Loucy (cell line): ENCODE data around the gene KNSTRN.

Experiments
- H2AFZ ChIP-seq: fragments of 200-600 bp; sonication (generic); 2 replicates; pipeline ENCODE4 v1.6.0; 2016; ENCODE audit warnings: antibody characterized with exemption, mild to moderate bottlenecking, low read length, moderate library complexity
- H3F3A ChIP-seq: fragments of 200-600 bp; 2 replicates; pipeline ENCODE4 v1.6.0; 2016; ENCODE audit warnings: antibody characterized with exemption, low read depth, mild to moderate bottlenecking
- H3K27me3 ChIP-seq: fragments of 200-600 bp; sonication (generic); 2 replicates; pipeline ENCODE4 v1.6.1; 2014; ENCODE audit warnings: low read length, mild to moderate bottlenecking; ENCODE audit not compliant: insufficient read depth, poor library complexity, severe bottlenecking
- H3K36me3 ChIP-seq: fragments of 200-600 bp; sonication (generic); 2 replicates; pipeline ENCODE4 v1.6.1; 2016; ENCODE audit warnings: low read length; ENCODE audit not compliant: insufficient read depth
- H3K4me1 ChIP-seq: fragments of 200-600 bp; sonication (generic); 2 replicates; pipeline ENCODE4 v1.5.1; 2014; ENCODE audit warnings: low read length, mild to moderate bottlenecking; ENCODE audit not compliant: insufficient read depth, poor library complexity, severe bottlenecking
- H3K4me2 ChIP-seq: fragments of 200-600 bp; sonication (generic); 2 replicates; pipeline ENCODE4 v1.6.0; 2014; ENCODE audit warnings: antibody characterized with exemption, low read length, low read depth, mild to moderate bottlenecking; ENCODE audit not compliant: poor library complexity, severe bottlenecking
- H3K4me3 ChIP-seq: fragments of 200-600 bp; sonication (generic); 2 replicates; pipeline ENCODE4 v1.5.1; 2014; ENCODE audit warnings: low read length, mild to moderate bottlenecking, mixed read lengths; ENCODE audit not compliant: poor library complexity, severe bottlenecking
- H3K79me2 ChIP-seq: fragments of 200-600 bp; sonication (generic); 2 replicates; pipeline ENCODE4 v1.6.1; 2014; ENCODE audit warnings: low read length; ENCODE audit not compliant: insufficient read depth
- H3K9ac ChIP-seq: fragments of 200-600 bp; sonication (generic); 2 replicates; pipeline ENCODE4 v1.6.0; 2014; ENCODE audit warnings: mild to moderate bottlenecking, low read depth, low read length, moderate library complexity; ENCODE audit not compliant: poor library complexity, severe bottlenecking
- H3K9me2 ChIP-seq: fragments of 200-600 bp; sonication (generic); replicated peaks from 2 replicates; pipeline ENCODE4 v1.6.1; 2016; ENCODE audit warnings: low read depth, low read length, mixed read lengths
- H3K9me3 ChIP-seq: fragments of 200-600 bp; sonication (generic); 2 replicates; pipeline ENCODE4 v1.6.1; 2014; ENCODE audit warnings: mild to moderate bottlenecking, antibody characterized with exemption, low read length, low read depth; ENCODE audit not compliant: insufficient read depth
- H4K20me1 ChIP-seq: fragments of 200-600 bp; sonication (generic); 2 replicates; pipeline ENCODE4 v1.6.0; 2014; ENCODE audit warnings: antibody characterized with exemption, low read length, mild to moderate bottlenecking; ENCODE audit not compliant: insufficient read depth, poor library complexity, severe bottlenecking
- CTCF ChIP-seq: fragments of 200-600 bp; sonication (generic); conservative IDR thresholded peaks from 2 replicates; pipeline ENCODE4 v1.5.1; 2014; ENCODE audit warnings: mild to moderate bottlenecking, antibody characterized with exemption, low read length
- EZH2phosphoT487 ChIP-seq: fragments of 200-600 bp; IDR thresholded peaks from 2 replicates; pipeline ENCODE4 v1.6.1; 2018; ENCODE audit warnings: antibody characterized with exemption, mild to moderate bottlenecking, moderate library complexity, borderline replicate concordance

The KNSTRN gene

GRCh38 chr15:40369474-40369869, 13.0 kb upstream of the KNSTRN start:
- no peaks in the 10 kb centered on the region for H3K9me2 ChIP-seq
- H4K20me1 ChIP-seq: no peaks in the 10 kb centered on the region
- no peaks in the 10 kb centered on the region for H3K36me3 ChIP-seq
- no peaks in the 10 kb centered on the region for H3K79me2 ChIP-seq
- TF ChIP-seq CTCF (no peak), EZH2phosphoT487 (no peak)
- no peaks in the 10 kb centered on the region for H3K27me3 ChIP-seq
- H3K4me1 ChIP-seq: peaks cover 13% of the 10 kb centered on the region
- H3K9me3 ChIP-seq: no peaks in the 10 kb centered on the region
- H3K4me3 ChIP-seq: no peak overlapping the region
- H3K4me2 ChIP-seq: no peak overlapping the region
- H3K9ac ChIP-seq: no peak overlapping the region
- no peaks in the 10 kb centered on the region for H3F3A ChIP-seq
- H2AFZ ChIP-seq: no peak overlapping the region

GRCh38 chr15:40369971-40370370, 12.6 kb upstream of the KNSTRN start:
- no peak for TF ChIP-seq CTCF
- TF ChIP-seq EZH2phosphoT487: no peak
- no peaks in the 10 kb centered on the region for H3K9me3 ChIP-seq
- H3K4me1 ChIP-seq: peaks cover 13% of the 10 kb centered on the region
- H2AFZ ChIP-seq: no peak overlapping the region
- H3K9ac ChIP-seq: no peak overlapping the region
- no peaks in the 10 kb centered on the region for H4K20me1 ChIP-seq
- H3K36me3 ChIP-seq: no peaks in the 10 kb centered on the region
- no peak overlapping the region for H3K4me2 ChIP-seq
- no peaks in the 10 kb centered on the region for H3K79me2 ChIP-seq
- no peaks in the 10 kb centered on the region for H3K27me3 ChIP-seq
- H3F3A ChIP-seq: no peaks in the 10 kb centered on the region
- H3K4me3 ChIP-seq: no peak overlapping the region
- no peaks in the 10 kb centered on the region for H3K9me2 ChIP-seq

- Histone ChIP-seq H3K79me2 (no peaks in the 10 kb centered on the region), H3K9ac (no peak overlapping the region), H3K4me3 (no peak overlapping the region), H4K20me1 (no peaks in the 10 kb centered on the region), H3K4me1 (peaks cover 7% of the 10 kb centered on the region), H3K9me2 (no peaks in the 10 kb centered on the region), H3K4me2 (no peak overlapping the region), H2AFZ (no peak overlapping the region), H3K36me3 (no peaks in the 10 kb centered on the region), H3K9me3 (no peaks in the 10 kb centered on the region), H3K27me3 (no peaks in the 10 kb centered on the region), H3F3A (no peaks in the 10 kb centered on the region)
- no peak for TF ChIP-seq EZH2phosphoT487
- no peak for TF ChIP-seq CTCF
Measured at GRCh38 chr15:40372981-40373380, 9.5 kb upstream of the KNSTRN start.
